Left hindlimb (tissue), 1 donor: ENCODE measurements around the gene DGCR8.
A peak's percentile ranks its signal among the peaks of the same experiment; 100 is the strongest.
"Not testable (repeated sequence)": the region's sequence is repeated elsewhere in the genome, so short reads cannot be mapped to it uniquely, and the experiment has no call there.

Experiments used
- DNase-seq: peaks from one replicate; pipeline ENCODE4 v3.0.0-alpha.2; 2018

Gene DGCR8

GRCh38 chr22:20053407-20054033 lies 26.5 kb upstream of the DGCR8 start:
- no peak for DNase-seq

- no peak for DNase-seq
Observed at GRCh38 chr22:20054034-20054427, 26.0 kb upstream of the DGCR8 start.

- no peak for DNase-seq
Observed at GRCh38 chr22:20054485-20054884, 25.6 kb upstream of the DGCR8 start.

GRCh38 chr22:20055144-20055543 lies 24.9 kb upstream of the DGCR8 start:
- DNase-seq = no peak

DNA sequence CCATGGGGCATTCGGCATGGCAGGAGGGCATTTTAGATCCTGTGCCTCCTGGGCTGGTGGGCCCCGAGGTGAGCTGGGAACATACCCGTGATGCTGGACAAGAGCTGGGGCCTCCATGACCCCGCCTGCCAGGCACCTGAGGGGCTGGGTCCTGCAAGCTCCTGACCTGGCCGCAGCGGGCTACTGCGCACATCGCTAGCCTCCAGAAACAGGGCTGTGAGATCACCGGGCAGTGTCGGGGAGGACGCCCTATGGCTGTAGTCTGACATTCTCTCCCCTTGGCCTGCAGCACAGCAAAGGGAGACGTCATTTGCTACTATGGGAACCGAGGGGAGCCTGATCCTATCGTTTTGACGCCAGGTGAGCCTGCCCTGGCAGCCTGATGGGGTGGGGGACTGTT lies 24.4 kb upstream of the DGCR8 start:
- DNase-seq = no peak

DNA sequence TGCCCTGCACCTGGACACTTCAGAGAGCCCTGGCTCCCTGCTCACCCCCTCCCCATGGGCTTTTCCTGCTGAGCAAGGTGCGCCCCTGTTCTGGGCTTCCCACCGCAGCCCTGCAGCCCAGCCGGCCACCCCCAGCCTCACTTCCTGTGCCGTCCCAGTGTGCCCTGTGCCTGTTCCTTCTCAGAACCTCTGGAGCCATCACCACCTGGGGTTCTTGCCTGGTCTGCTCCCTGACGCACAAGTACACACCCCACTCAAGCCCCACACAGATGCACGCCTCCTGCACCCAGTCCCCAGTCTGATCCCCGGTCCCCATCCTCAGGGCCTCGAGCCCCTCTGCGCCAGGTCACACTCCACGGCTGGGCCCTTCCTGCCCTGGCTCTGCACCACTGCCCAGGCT lies 23.9 kb upstream of the DGCR8 start:
- DNase-seq = no peak

DNA sequence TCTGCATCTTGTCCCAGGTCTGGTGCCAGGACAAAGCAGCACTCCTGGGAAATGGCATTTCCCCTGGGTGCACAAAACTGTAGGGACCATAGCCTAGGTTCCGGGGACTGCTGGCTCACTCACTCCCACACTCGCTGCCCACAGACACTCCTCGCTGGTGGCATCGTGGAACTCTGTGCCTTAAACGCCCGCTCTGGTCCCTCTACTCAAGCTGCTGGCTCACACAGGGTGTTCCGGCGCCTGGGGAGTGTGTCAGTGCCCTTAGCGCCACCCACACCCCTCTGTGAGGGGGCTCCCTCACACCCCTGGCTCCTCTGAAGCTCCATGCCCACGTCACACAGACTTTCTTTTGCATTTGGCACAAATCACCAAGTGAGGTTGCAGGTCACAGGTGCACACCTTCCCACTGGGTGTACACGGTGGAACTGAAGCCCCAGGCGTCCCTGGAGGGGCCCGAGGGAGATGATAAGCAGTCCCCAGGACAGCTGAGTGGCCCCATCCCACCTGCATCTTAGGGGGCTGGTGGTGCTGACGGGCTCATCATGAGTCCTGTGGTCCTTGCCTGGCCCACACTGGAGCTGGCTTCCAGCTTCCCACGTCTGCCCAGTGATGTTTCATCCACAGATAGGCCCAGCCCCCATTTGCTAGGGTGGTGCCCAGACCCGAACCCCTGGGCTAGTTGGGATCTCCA lies 23.2 kb upstream of the DGCR8 start:
- DNase-seq = no peak

GRCh38 chr22:20057596-20058268 lies 22.3 kb upstream of the DGCR8 start:
- DNase-seq = no peak

DNA sequence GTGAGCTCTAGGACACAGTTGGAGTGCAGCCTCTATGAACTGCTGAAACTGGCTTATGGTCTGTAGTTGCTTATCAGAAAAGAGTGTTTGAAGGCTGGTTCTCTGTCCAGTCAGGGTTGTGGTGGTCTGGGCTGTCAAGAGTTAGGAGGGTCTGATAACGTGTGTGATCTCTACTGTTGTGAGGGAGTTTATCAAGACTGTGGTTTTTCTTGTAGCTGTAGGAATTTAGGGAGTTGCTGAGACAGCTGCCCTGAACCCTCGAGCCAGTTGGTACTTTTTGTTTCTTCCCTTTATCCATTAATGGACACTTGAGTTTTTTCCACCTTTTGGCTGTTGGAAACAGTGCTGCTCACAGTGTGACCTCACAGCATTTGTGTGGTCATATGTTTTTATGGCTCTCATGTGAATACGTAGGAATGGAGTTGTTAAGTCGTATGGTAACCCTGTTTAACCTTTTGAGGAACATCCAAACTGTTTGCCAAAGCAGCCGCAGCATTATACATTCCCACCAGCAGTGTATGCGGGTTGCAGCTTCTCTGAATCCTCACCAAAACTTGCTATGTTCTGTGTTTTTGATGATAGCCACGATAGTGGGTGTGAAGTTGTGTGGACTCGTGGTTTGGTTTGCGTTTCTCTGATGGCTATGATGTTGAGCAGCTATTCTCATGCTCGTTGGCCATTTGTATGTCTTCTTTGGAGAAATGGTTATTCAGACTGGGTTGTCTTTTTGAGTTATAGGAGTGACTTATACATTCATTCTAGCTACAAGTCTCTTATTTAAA lies 20.9 kb upstream of the DGCR8 start:
- DNase-seq = no peak

GRCh38 chr22:20060700-20061480 lies 19.2 kb upstream of the DGCR8 start:
- DNase-seq = no peak

- peak; percentile 42 for DNase-seq
Observed at GRCh38 chr22:20061481-20061861, 18.6 kb upstream of the DGCR8 start.

GRCh38 chr22:20062043-20062765 lies 17.8 kb upstream of the DGCR8 start:
- DNase-seq = no peak

DNA sequence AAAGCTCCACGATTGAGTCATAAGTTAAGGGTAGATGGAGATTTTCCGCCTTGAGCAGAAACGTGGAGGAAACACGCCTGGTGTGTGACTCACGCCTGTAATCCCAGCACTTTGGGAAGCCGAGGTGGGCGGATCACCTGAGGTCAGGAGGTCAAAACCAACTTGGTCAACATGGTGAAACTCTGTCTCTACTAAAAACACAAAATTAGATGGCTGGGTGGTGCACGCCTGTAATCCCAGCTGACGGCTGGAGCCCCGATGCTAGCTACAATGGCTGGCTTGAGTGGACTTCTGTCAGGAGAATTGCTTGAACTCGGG lies 17.3 kb upstream of the DGCR8 start:
- DNase-seq = no peak

DNA sequence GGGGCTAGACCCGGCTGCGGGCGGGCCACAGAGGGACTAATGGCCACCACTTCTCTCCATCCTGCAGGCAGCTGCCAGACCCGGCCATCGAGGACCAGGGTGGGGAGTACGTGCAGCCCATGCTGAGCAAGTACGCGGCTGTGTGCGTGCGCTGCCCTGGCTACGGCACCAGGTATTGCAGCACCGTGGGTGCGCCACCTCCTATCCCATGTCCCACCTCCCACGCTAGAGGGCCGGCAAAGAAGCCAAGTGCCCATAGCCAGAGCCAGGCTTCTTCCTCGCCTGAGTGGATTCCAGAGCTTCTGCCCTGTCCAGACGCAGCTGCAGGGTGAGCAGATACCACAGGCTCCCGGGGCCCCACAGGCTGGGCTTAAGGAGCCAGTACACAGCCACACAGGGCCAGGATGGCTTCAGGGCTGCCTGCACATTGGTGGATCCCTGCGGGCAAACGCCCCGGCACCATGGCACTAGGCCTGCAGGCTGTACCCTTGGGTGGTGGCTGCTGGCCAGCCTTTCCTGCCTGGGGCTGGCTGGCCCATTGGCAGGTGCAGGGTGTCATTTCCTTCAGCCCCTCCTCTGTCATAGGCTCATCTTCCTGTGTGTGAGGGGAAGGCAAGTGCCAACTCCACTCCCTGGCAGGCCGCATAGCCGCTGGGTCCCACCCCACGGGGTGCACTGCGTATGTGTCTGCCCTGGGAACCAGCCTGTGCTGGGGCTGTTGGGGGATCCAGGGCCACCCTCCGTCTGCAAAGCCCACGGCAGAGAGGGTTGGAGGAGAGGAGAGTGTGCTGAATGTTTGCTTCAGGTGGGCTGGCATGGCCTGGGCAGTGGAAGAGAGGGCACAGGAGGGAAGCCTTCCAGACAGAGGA lies 16.5 kb upstream of the DGCR8 start:
- no peak for DNase-seq

DNA sequence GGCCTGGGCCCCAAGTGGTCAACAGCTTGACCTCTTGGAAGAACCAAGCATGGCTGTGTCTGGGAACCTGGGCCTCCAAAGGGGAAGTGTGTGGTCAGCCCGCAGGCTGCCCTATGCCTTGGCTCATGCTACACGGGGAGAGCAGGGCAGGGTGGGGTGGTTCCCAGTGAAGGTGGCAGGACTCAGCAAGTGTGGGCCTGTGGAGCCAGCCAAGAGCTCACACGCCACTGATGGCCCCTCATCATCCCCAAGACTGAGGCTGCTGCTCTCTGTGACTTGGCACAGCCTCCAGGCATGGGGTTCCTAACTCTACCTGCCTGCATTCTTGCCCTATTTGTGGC lies 15.9 kb upstream of the DGCR8 start:
- DNase-seq = no peak

DNA sequence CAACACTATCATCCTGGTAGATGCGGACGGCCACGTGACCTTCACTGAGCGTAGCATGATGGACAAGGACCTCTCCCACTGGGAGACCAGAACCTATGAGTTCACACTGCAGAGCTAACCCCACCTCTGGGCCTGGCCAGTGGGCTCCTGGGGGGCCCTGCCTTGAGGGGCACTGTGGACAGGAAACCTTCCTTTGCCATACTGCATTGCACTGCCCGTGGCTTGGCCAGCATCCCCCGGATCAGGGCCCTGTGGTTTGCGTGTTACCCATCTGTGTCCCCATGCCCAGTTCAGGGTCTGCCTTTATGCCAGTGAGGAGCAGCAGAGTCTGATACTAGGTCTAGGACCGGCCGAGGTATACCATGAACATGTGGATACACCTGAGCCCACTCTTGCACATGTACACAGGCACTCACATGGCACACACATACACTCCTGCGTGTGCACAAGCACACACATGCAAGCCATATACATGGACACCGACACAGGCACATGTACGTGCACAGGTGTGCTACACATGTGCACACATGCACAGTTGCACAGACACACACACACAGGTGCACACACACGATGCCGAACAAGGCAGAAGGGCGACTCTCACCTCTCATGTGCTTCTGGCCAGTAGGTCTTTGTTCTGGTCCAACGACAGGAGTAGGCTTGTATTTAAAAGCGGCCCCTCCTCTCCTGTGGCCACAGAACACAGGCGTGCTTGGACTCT lies 15.3 kb upstream of the DGCR8 start:
- no peak for DNase-seq

- DNase-seq = no peak
Observed at GRCh38 chr22:20065896-20066616, 14.0 kb upstream of the DGCR8 start.

DNA sequence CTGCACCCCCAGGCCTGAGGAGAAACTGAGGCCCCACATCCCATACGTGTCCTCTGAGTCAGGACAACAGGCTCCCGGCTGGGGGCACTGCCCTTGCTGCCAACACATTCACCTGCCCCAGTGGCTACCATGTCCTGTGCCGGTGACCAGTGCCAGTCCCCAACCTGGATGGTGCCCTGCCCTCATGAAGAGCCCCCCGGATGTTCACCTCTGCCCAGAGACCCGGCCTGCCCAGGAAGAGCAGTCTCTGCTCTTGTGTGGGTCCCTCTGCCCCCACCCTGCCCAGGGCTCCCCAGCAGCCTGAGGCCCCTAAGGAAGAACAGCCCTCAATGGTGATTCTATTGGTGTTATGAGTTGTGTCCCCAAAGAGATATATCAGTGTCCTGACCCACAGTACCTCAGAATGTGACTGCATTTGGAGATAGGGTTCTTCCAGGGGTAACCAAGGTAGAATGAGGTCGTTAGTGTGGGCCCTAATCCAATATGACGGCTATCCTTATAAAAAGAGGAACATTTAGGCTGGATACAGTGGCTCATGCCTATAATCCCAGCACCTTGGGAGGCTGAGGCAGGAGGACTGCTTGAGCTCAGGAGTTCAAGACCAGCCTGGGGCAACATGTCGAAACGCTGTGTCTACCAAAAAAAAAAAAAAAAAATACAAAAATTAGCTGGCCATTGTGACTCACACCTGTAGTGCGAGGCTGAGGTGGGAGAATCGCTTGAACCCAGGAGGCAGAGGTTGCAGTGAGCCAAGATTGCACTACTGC lies 13.2 kb upstream of the DGCR8 start:
- no peak for DNase-seq

GRCh38 chr22:20067384-20067682 lies 12.7 kb upstream of the DGCR8 start:
- not testable (repeated sequence) for DNase-seq
